ENCODE measurements around the gene CHST15.

The CHST15 gene

GRCh38 chr10:124029559-124029958 is 63.8 kb downstream of the CHST15 start:
- no peak for DNase-seq (ENCODE audit: low read depth)

GRCh38 chr10:124028700-124029480 is 64.5 kb downstream of the CHST15 start:
- no peak for DNase-seq (ENCODE audit: low read depth)

GRCh38 chr10:124027651-124028050 is 65.7 kb downstream of the CHST15 start:
- no peak for DNase-seq (ENCODE audit: low read depth)

GRCh38 chr10:124027031-124027611 is 66.3 kb downstream of the CHST15 start:
- no peak for DNase-seq (ENCODE audit: low read depth)

- no peak for DNase-seq (ENCODE audit: low read depth)
Observed at GRCh38 chr10:124026589-124026939, 66.8 kb downstream of the CHST15 start.

- no peak for DNase-seq (ENCODE audit: low read depth)
Observed at GRCh38 chr10:124025660-124026588, 67.5 kb downstream of the CHST15 start.

- no peak for DNase-seq (ENCODE audit: low read depth)
Observed at GRCh38 chr10:124025152-124025551, 68.2 kb downstream of the CHST15 start.

GRCh38 chr10:124022066-124022465 is 71.3 kb downstream of the CHST15 start:
- no peak for DNase-seq (ENCODE audit: low read depth)

GRCh38 chr10:124020981-124021815 is 72.2 kb downstream of the CHST15 start:
- no peak for DNase-seq (ENCODE audit: low read depth)

GRCh38 chr10:124019886-124020797 is 73.3 kb downstream of the CHST15 start:
- no peak for DNase-seq (ENCODE audit: low read depth)

GRCh38 chr10:124018886-124019525 is 74.4 kb downstream of the CHST15 start:
- no peak for DNase-seq (ENCODE audit: low read depth)

GRCh38 chr10:124017729-124018128 is 75.7 kb downstream of the CHST15 start:
- no peak for DNase-seq (ENCODE audit: low read depth)

- DNase-seq (ENCODE audit: low read depth): no peak
Observed at GRCh38 chr10:124016804-124017375, 76.5 kb downstream of the CHST15 start.

GRCh38 chr10:124015991-124016390 is 77.4 kb downstream of the CHST15 start:
- no peak for DNase-seq (ENCODE audit: low read depth)

GRCh38 chr10:124014416-124015154 is 78.8 kb downstream of the CHST15 start:
- no peak for DNase-seq (ENCODE audit: low read depth)

GRCh38 chr10:124013916-124014315 is 79.5 kb downstream of the CHST15 start:
- no peak for DNase-seq (ENCODE audit: low read depth)

- no peak for DNase-seq (ENCODE audit: low read depth)
Observed at GRCh38 chr10:124012991-124013390, 80.4 kb downstream of the CHST15 start.

- DNase-seq (ENCODE audit: low read depth): no peak
Observed at GRCh38 chr10:124012583-124012982, 80.8 kb downstream of the CHST15 start.

GRCh38 chr10:124012066-124012465 is 81.3 kb downstream of the CHST15 start:
- DNase-seq (ENCODE audit: low read depth): no peak

All from CMK (cell line).